HCT116 (cell line): Measurements from ENCODE around the gene ACP4. TPM values are rescaled to one million over a fixed set of nuclear protein-coding genes. Genes with fewer than 3 reads are reported as not detected.

Experiments
- ATAC-seq: fragments of 200-7000 bp; cut with Tn5 transposase; 2 replicates; pipeline ENCODE4 v1.9.1; 2020; ENCODE audit warnings: mild to moderate bottlenecking, moderate library complexity
- BruUV-seq: library from RNA; stranded (reverse); fragments of 400-500 nt; replicated peaks from 2 replicates; lab custom pipeline; 2021; lab: Mats Ljungman, UMichigan
- CTCF ChIA-PET: fragments of 300-600 bp; sonication (Branson Sonifier 250); formaldehyde crosslinking; loops from one replicate; lab custom pipeline; 2021; ENCODE audit warnings: antibody characterized with exemption; lab: Charles Lee
- POLR2A ChIA-PET: fragments of 300-600, 350-600 bp; sonication (Branson Sonifier 250); formaldehyde crosslinking; loops from one replicate; lab custom pipeline; 2021; ENCODE audit warnings: antibody characterized with exemption; lab: Charles Lee
- RAD21 ChIA-PET, 2 experiments: fragments of 300-600 bp; sonication (Branson Sonifier 250); formaldehyde crosslinking; loops; one replicate each; lab custom pipeline; 2023; ENCODE audit warnings: low total read pairs in 2 of 2; ENCODE audit not compliant: uncharacterized antibody in 2 of 2, unreplicated experiment in 2 of 2, low non-redundant PET in 1 of 2; lab: Charles Lee
- DNase-seq: peaks from one replicate; pipeline ENCODE4 v3.0.0-alpha.2; 2010; ENCODE audit warnings: low read depth, low spot score
- H2AFZ ChIP-seq: fragments of 200-600 bp; shearing (Covaris generic), sonication (generic); 2 replicates; pipeline ENCODE4 v1.6.1; 2017; ENCODE audit warnings: low read depth, mixed run types, mixed read lengths, antibody characterized with exemption, low read length; ENCODE audit not compliant: poor library complexity, severe bottlenecking
- H3K27ac ChIP-seq: 2 replicates; pipeline ENCODE4 v1.5.1; 2012; ENCODE audit warnings: low read depth, low read length
- H3K27me3 ChIP-seq: fragments of 200-600 bp; sonication (generic); 2 replicates; pipeline ENCODE4 v1.6.1; 2016; ENCODE audit warnings: mixed run types, low read length, mixed read lengths; ENCODE audit not compliant: insufficient read depth
- H3K36me3 ChIP-seq, 2 experiments: fragments of 200-500 bp in 1 of 2; fragments of 200-600 bp in 1 of 2; sonication (Bioruptor generic) in 1 of 2; sonication (generic) in 1 of 2; 2 replicates each; pipeline versions ENCODE4 v1.5.1 to v1.6.1; 2014 to 2016; ENCODE audit warnings: low read length in 2 of 2, inconsistent platforms in 1 of 2, mixed read lengths in 1 of 2, mixed run types in 1 of 2; ENCODE audit not compliant: insufficient read depth in 2 of 2, control insufficient read depth in 1 of 2
- H3K4me1 ChIP-seq, 2 experiments: fragments of 200-600 bp in 1 of 2; sonication (generic) in 1 of 2; 2 replicates each; pipeline versions ENCODE4 v1.5.1 to v1.6.1; 2012 to 2017; ENCODE audit warnings: low read length in 2 of 2, inconsistent platforms in 1 of 2, mild to moderate bottlenecking in 1 of 2, mixed read lengths in 1 of 2, mixed run types in 1 of 2, moderate library complexity in 1 of 2; ENCODE audit not compliant: insufficient read depth in 2 of 2, control insufficient read depth in 1 of 2
- H3K4me2 ChIP-seq: fragments of 200-600 bp; sonication (generic); 2 replicates; pipeline ENCODE4 v1.6.1; 2017; ENCODE audit warnings: mixed run types, low read length, mixed read lengths
- H3K4me3 ChIP-seq, 2 experiments: fragments of 200-600 bp in 1 of 2; sonication (generic) in 1 of 2; replicated peaks in 1 of 2; 2 replicates each; pipeline ENCODE4 v1.5.1; 2011 to 2016; ENCODE audit warnings: low read length in 2 of 2, control low read depth in 1 of 2, low read depth in 1 of 2, mild to moderate bottlenecking in 1 of 2, mixed read lengths in 1 of 2, mixed run types in 1 of 2
- H3K79me2 ChIP-seq: fragments of 200-600 bp; sonication (generic); 2 replicates; pipeline ENCODE4 v1.6.1; 2017; ENCODE audit warnings: mild to moderate bottlenecking, mixed run types, low read length, moderate library complexity, mixed read lengths; ENCODE audit not compliant: insufficient read depth
- H3K9ac ChIP-seq: fragments of 200-600 bp; sonication (generic); 2 replicates; pipeline ENCODE4 v1.6.1; 2016; ENCODE audit warnings: low read length, mixed read lengths
- H3K9me2 ChIP-seq: fragments of 200-600 bp; sonication (generic), shearing (Covaris generic); 2 replicates; pipeline ENCODE4 v1.6.1; 2017; ENCODE audit warnings: mixed run types, mild to moderate bottlenecking, moderate library complexity; ENCODE audit not compliant: insufficient read depth
- H3K9me3 ChIP-seq, 2 experiments: fragments of 200-500 bp in 1 of 2; fragments of 200-600 bp in 1 of 2; sonication (Bioruptor generic) in 1 of 2; sonication (generic) in 1 of 2; 2 replicates each; pipeline ENCODE4 v1.6.1; 2014 to 2017; ENCODE audit warnings: low read length in 2 of 2, mixed read lengths in 2 of 2, inconsistent platforms in 1 of 2, low read depth in 1 of 2, mild to moderate bottlenecking in 1 of 2, mixed run types in 1 of 2, moderate library complexity in 1 of 2; ENCODE audit not compliant: control insufficient read depth in 1 of 2, insufficient read depth in 1 of 2
- H4K20me1 ChIP-seq: fragments of 200-600 bp; sonication (generic), shearing (Covaris generic); 2 replicates; pipeline ENCODE4 v1.6.1; 2017; ENCODE audit warnings: mixed run types, mild to moderate bottlenecking, moderate library complexity; ENCODE audit not compliant: insufficient read depth
- CBX3 ChIP-seq: IDR thresholded peaks from 2 replicates; pipeline ENCODE4 v1.6.1; 2012; ENCODE audit warnings: low read depth
- CEBPB ChIP-seq: IDR thresholded peaks from 2 replicates; pipeline ENCODE4 v1.6.1; 2012; ENCODE audit warnings: low read depth
- CTCF ChIP-seq, 3 experiments: fragments of 200-600 bp in 1 of 3; sonication (generic) in 1 of 3; IDR thresholded peaks in 2 of 3; conservative IDR thresholded peaks in 1 of 3; 2 replicates each; pipeline ENCODE4 v1.5.1; 2012 to 2017; ENCODE audit warnings: low read depth in 2 of 3, low read length in 2 of 3, antibody characterized with exemption in 1 of 3, borderline replicate concordance in 1 of 3, control low read depth in 1 of 3, mild to moderate bottlenecking in 1 of 3, mixed read lengths in 1 of 3, mixed run types in 1 of 3, moderate library complexity in 1 of 3; ENCODE audit not compliant: insufficient read depth in 1 of 3
- EGR1 ChIP-seq: IDR thresholded peaks from 2 replicates; pipeline ENCODE4 v1.6.1; 2012; ENCODE audit warnings: low read depth
- EZH2 ChIP-seq: fragments of 200-600 bp; sonication (generic); IDR thresholded peaks from 2 replicates; pipeline ENCODE4 v1.6.1; 2017; ENCODE audit warnings: antibody characterized with exemption, mixed run types
- EZH2phosphoT487 ChIP-seq: fragments of 200-600 bp; IDR thresholded peaks from 2 replicates; pipeline ENCODE4 v1.6.1; 2018; ENCODE audit warnings: antibody characterized with exemption, borderline replicate concordance
- FOSL1 ChIP-seq: IDR thresholded peaks from 2 replicates; pipeline ENCODE4 v1.6.1; 2012; ENCODE audit warnings: low read depth
- POLR2A ChIP-seq: IDR thresholded peaks from 2 replicates; pipeline ENCODE4 v1.7.0; 2011; ENCODE audit warnings: borderline replicate concordance; ENCODE audit not compliant: insufficient read depth, insufficient read length; ENCODE audit errors: extremely low read depth
- POLR2AphosphoS5 ChIP-seq: IDR thresholded peaks from 2 replicates; pipeline ENCODE4 v1.6.1; 2011; ENCODE audit warnings: mild to moderate bottlenecking, low read depth, low read length, moderate library complexity
- REST ChIP-seq: IDR thresholded peaks from 2 replicates; pipeline ENCODE4 v1.6.1; 2012; ENCODE audit warnings: low read depth
- TCF7L2 ChIP-seq: IDR thresholded peaks from 2 replicates; pipeline ENCODE4 v1.7.0; 2011; ENCODE audit warnings: borderline replicate concordance, inconsistent platforms; ENCODE audit not compliant: insufficient read depth, insufficient read length; ENCODE audit errors: extremely low read depth
- YY1 ChIP-seq: IDR thresholded peaks from 2 replicates; pipeline ENCODE4 v1.6.1; 2011; ENCODE audit warnings: low read length, low read depth, moderate library complexity, mild to moderate bottlenecking; ENCODE audit not compliant: insufficient replicate concordance; ENCODE audit errors: extremely low read depth
- ZBTB33 ChIP-seq: IDR thresholded peaks from 2 replicates; pipeline ENCODE4 v1.6.1; 2011; ENCODE audit warnings: mild to moderate bottlenecking, low read length, moderate library complexity; ENCODE audit not compliant: insufficient replicate concordance; ENCODE audit errors: extremely low read depth
- ZFX ChIP-seq: fragments of 450-650 bp; IDR thresholded peaks from 2 replicates; pipeline ENCODE4 v1.6.1; 2017
- intact Hi-C: fragments of 100-400 bp; cut with micrococcal nuclease; formaldehyde crosslinking; loops from 2 replicates; pipeline ENCODE4 v1.10.0; 2022
- total RNA-seq: library from RNA; stranded (reverse); gene quantifications from one replicate; pipeline ENCODE4 v1.2.1, GENCODE V29; 2021; ENCODE audit not compliant: unreplicated experiment

ACP4 gene
- total RNA-seq, 1 experiment from 2014 or later, result not detected

- intact Hi-C loops, result no loop called here
- H3K27me3 ChIP-seq, result no peaks in the 10 kb centered on the region
- H3K27ac ChIP-seq, result no peak overlapping the region
- no peak for ATAC-seq
- no peak overlapping the region for H2AFZ ChIP-seq
- no peak overlapping the region for H3K9ac ChIP-seq
- CTCF ChIA-PET, result no interaction called here
- no peaks in the 10 kb centered on the region; a peak in 1 of 4 replicates for H3K9me3 ChIP-seq
- H4K20me1 ChIP-seq, result no peaks in the 10 kb centered on the region
- H3K79me2 ChIP-seq, result no peaks in the 10 kb centered on the region
- H3K4me1 ChIP-seq, result peaks cover 0 to 11% of the 10 kb centered on the region in 2 experiments; a peak in 2 of 4 replicates
- TF ChIP-seq ZBTB33 (no peak), POLR2A (no peak), FOSL1 (no peak), EZH2 (no peak), ZFX (no peak), CEBPB (no peak), TCF7L2 (no peak), CBX3 (no peak), CTCF (IDR thresholded peaks at IDR 0.05 in 2 of 3, conservative IDR thresholded peaks at IDR 0.05 in 1 of 3; ENCODE audit: borderline replicate concordance in 1 of 3, insufficient read depth in 1 of 3, low read depth in 2 of 3, low read length in 2 of 3) (no peak), POLR2AphosphoS5 (no peak), YY1 (no peak), REST (no peak), EGR1 (no peak), EZH2phosphoT487 (no peak)
- no peaks in the 10 kb centered on the region for H3K36me3 ChIP-seq
- no peaks in the 10 kb centered on the region for H3K9me2 ChIP-seq
- RAD21 ChIA-PET, result no interaction called here
- BruUV-seq, result no TSS peak
- H3K4me2 ChIP-seq, result no peak overlapping the region
- H3K4me3 ChIP-seq, result no peak overlapping the region
- DNase-seq, result no peak
- POLR2A ChIA-PET, result no interaction called here
Observed at GRCh38 chr19:50826492-50827240, 36.5 kb downstream of the ACP4 start.
